ENCODE measurements around the gene EDC4. TPM values are rescaled to one million over a fixed set of nuclear protein-coding genes. Genes with fewer than 3 reads are reported as not detected.

Gene EDC4
- total and polyA plus RNA-seq, 2 of the 13 experiments (the other 11 are each of a cell fraction or from before 2014, with no cell fraction given) = 51.4 to 59.1 TPM

DNA sequence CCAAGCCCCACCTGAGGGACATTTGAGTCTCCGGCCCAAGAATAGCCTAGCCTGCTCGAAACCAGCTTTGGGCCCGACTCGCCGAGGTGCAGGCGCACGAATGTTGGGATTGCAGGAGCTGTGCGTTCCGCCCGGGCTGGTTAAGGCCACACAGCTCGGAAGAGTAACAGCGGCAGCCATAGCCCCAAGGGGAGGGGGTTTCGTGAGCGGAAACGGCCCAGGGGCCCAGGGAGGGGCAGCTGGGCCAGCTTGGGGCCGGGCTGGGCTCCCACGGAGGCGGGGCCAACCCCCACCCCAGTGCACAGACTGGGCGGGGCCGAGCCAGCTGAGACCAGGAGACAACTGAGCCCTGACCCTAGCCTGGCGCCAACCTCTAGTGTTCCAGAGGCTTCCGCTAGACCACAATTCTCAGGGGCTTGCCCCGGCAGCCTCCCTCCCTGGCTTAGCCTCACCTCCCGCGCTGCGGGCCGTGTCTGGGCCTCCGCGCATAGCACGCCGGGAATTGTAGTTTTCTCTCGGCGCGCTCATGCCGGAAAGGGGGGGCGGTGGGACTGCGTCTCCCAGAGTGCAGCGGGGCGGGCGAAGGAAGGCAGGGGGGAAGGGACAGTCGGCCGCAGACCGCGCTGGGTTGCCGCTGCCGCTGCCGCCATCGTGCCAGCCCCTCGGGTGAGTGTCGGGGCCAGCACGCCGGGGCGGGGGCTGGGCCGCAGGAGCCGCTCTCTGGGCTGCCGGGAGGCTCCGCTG is 26.4 kb upstream of the EDC4 start, which contains the start of gene NUTF2 (continued):
- TF ChIP-seq KMT2B (CRISPR knock-in tag; IDR thresholded peaks at IDR 0.05) (peak; percentile 55), ZNF230 (CRISPR knock-in tag; IDR thresholded peaks at IDR 0.05) (0 out of 2 replicates have a peak, but pooled peaks have one; percentile 37), ZNF256 (CRISPR knock-in tag; conservative IDR thresholded peaks at IDR 0.05) (no peak), ZNF24 (IDR thresholded peaks at IDR 0.05) (no peak), POLR2G (IDR thresholded peaks at IDR 0.05; ENCODE audit: low read depth, low read length) (peak; percentile 81), NCOA2 (CRISPR knock-in tag; IDR thresholded peaks at IDR 0.05) (peak; percentile 51; the same call in 1 of the 2 replicates), CAMTA2 (CRISPR knock-in tag; IDR thresholded peaks at IDR 0.05; ENCODE audit: borderline replicate concordance) (peak; percentile 51; the same call in 1 of the 2 replicates), ZNF263 (CRISPR knock-in tag; IDR thresholded peaks at IDR 0.05) (no peak), ZNF235 (CRISPR knock-in tag; IDR thresholded peaks at IDR 0.05; ENCODE audit: borderline replicate concordance) (no peak), EED (CRISPR knock-in tag; IDR thresholded peaks at IDR 0.05) (0 out of 2 replicates have a peak, but pooled peaks have one; percentile 14), HNRNPL (IDR thresholded peaks at IDR 0.05; ENCODE audit: low read depth, low read length) (peak; percentile 74), ZNF652 (CRISPR knock-in tag; IDR thresholded peaks at IDR 0.05; ENCODE audit: borderline replicate concordance, low read depth) (no peak), SMARCE1 (IDR thresholded peaks at IDR 0.05; ENCODE audit: borderline replicate concordance) (no peak), HOXA5 (CRISPR knock-in tag; IDR thresholded peaks at IDR 0.05) (peak; percentile 89), GPN1 (CRISPR knock-in tag; IDR thresholded peaks at IDR 0.05; ENCODE audit: borderline replicate concordance) (no peak), KAT7 (CRISPR knock-in tag; IDR thresholded peaks at IDR 0.05; ENCODE audit: borderline replicate concordance) (peak; percentile 86; the same call in 1 of the 2 replicates), ZNF841 (CRISPR knock-in tag; IDR thresholded peaks at IDR 0.05; ENCODE audit: borderline replicate concordance) (no peak), SSRP1 (CRISPR knock-in tag; IDR thresholded peaks at IDR 0.05) (no peak), IRF2 (CRISPR knock-in tag; IDR thresholded peaks at IDR 0.05) (peak; percentile 84), SP4 (CRISPR knock-in tag; IDR thresholded peaks at IDR 0.05) (peak; percentile 94), ZNF557 (CRISPR knock-in tag; IDR thresholded peaks at IDR 0.05) (no peak), PHF5A (CRISPR knock-in tag; IDR thresholded peaks at IDR 0.05; ENCODE audit: low read depth, unreplicated experiment) (peak; percentile 49), ZBTB7B (CRISPR knock-in tag; IDR thresholded peaks at IDR 0.05) (peak; percentile 62), ZNF577 (CRISPR knock-in tag; IDR thresholded peaks at IDR 0.05; ENCODE audit: borderline replicate concordance, low read depth) (no peak), FLYWCH1 (CRISPR knock-in tag; IDR thresholded peaks at IDR 0.05) (no peak), CCDC6 (CRISPR knock-in tag; IDR thresholded peaks at IDR 0.05) (peak; percentile 83), MTA3 (CRISPR knock-in tag; IDR thresholded peaks at IDR 0.05) (no peak), KAT8 (CRISPR knock-in tag; IDR thresholded peaks at IDR 0.05) (peak; percentile 84)
- TF ChIP-seq, protein P1, sequence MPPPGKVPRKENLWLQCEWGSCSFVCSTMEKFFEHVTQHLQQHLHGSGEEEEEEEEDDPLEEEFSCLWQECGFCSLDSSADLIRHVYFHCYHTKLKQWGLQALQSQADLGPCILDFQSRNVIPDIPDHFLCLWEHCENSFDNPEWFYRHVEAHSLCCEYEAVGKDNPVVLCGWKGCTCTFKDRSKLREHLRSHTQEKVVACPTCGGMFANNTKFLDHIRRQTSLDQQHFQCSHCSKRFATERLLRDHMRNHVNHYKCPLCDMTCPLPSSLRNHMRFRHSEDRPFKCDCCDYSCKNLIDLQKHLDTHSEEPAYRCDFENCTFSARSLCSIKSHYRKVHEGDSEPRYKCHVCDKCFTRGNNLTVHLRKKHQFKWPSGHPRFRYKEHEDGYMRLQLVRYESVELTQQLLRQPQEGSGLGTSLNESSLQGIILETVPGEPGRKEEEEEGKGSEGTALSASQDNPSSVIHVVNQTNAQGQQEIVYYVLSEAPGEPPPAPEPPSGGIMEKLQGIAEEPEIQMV (CRISPR knock-in tag; IDR thresholded peaks at IDR 0.05; ENCODE audit: low read depth) = 0 out of 2 replicates have a peak, but pooled peaks have one; percentile 58
- TF ChIP-seq, protein P2, sequence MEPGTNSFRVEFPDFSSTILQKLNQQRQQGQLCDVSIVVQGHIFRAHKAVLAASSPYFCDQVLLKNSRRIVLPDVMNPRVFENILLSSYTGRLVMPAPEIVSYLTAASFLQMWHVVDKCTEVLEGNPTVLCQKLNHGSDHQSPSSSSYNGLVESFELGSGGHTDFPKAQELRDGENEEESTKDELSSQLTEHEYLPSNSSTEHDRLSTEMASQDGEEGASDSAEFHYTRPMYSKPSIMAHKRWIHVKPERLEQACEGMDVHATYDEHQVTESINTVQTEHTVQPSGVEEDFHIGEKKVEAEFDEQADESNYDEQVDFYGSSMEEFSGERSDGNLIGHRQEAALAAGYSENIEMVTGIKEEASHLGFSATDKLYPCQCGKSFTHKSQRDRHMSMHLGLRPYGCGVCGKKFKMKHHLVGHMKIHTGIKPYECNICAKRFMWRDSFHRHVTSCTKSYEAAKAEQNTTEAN (CRISPR knock-in tag; conservative IDR thresholded peaks at IDR 0.05) = no peak
- TF ChIP-seq, protein P3, sequence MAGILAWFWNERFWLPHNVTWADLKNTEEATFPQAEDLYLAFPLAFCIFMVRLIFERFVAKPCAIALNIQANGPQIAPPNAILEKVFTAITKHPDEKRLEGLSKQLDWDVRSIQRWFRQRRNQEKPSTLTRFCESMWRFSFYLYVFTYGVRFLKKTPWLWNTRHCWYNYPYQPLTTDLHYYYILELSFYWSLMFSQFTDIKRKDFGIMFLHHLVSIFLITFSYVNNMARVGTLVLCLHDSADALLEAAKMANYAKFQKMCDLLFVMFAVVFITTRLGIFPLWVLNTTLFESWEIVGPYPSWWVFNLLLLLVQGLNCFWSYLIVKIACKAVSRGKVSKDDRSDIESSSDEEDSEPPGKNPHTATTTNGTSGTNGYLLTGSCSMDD (CRISPR knock-in tag; IDR thresholded peaks at IDR 0.05) = no peak
